Measurements from ENCODE around the gene SEZ6L. TPM values are rescaled to one million over a fixed set of nuclear protein-coding genes. Genes with fewer than 3 reads are reported as not detected.

SEZ6L gene
- total RNA-seq, 4 donors from 2014 or later = 0.23 to 0.83 (median 0.49) TPM

DNA sequence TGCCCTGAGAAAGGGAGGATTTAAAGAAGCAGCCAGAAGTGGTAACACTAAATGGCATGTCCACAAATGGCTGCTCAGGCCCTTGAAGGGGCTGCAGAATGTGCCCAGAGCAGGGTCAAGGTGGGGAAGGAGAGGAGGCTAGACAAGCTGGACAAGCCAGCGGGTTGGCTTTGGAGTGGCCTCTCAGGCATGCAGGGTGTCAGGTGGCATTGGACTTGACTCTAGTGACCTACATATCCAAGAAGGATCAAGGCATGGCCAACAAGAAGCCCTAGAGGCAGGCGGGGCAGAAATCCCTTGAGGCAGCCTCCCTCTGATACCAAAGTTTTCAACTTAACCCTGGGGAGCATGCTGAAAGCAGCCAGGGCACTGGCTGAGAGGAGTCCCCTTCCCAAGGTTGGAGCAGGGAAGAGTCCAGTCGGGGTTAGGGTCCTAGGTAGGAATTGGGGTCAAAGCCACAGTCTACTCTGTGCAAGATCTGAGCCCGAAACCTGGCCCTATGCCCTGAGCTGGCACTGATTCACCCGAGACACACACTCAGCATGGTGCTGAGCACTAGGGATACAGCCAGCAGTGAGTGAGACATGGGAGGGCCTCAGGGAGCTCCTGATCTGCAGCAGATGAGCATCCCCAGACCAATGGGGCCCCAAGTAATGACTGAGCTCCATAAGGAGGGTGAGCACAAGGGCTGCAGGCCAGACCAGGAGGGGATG lies 164.0 kb downstream of the SEZ6L start:
- Histone ChIP-seq H3K27ac (replicated peaks in 1 of 4) (no peak overlapping the region), H3K4me1 (no peaks in the 10 kb centered on the region), H3K4me3 (no peak overlapping the region), H3K27me3 (peaks cover 0 to 41% (median 0%) of the 10 kb centered on the region in 4 donors), H3K9me3 (no peaks in the 10 kb centered on the region), H3K36me3 (no peaks in the 10 kb centered on the region)
- intact Hi-C loops (cut with DNase I) = no loop called here
- DNase-seq (ENCODE audit: extremely low spot score) = no peak
- TF ChIP-seq, protein P1, sequence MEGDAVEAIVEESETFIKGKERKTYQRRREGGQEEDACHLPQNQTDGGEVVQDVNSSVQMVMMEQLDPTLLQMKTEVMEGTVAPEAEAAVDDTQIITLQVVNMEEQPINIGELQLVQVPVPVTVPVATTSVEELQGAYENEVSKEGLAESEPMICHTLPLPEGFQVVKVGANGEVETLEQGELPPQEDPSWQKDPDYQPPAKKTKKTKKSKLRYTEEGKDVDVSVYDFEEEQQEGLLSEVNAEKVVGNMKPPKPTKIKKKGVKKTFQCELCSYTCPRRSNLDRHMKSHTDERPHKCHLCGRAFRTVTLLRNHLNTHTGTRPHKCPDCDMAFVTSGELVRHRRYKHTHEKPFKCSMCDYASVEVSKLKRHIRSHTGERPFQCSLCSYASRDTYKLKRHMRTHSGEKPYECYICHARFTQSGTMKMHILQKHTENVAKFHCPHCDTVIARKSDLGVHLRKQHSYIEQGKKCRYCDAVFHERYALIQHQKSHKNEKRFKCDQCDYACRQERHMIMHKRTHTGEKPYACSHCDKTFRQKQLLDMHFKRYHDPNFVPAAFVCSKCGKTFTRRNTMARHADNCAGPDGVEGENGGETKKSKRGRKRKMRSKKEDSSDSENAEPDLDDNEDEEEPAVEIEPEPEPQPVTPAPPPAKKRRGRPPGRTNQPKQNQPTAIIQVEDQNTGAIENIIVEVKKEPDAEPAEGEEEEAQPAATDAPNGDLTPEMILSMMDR (IDR thresholded peaks at IDR 0.05) = no peak
- TF ChIP-seq EP300 (IDR thresholded peaks at IDR 0.05) (no peak), POLR2AphosphoS5 (IDR thresholded peaks at IDR 0.05) (no peak), POLR2A (IDR thresholded peaks at IDR 0.05; ENCODE audit: low read depth) (no peak)
- WGBS = 87% methylated on average over 5 of the region's 5 CpGs

DNA sequence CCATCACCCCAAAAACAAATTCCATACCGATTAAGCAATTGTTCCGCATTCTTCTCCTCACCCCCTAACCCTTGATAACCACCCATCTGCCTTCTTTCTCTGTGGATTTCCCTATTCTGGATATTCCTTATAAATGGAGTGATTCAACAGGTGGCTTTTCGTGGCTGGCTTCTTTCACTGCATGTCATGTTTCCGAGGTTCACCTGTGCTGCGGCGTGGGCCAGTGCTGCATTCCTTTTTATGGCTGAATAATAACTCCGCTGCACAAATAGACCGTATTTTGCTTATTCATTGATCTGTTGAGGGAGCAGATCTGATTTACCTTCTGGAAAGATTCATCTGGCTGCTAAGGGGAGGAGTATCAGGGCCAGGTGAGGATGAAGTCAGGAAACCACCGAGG lies 165.0 kb downstream of the SEZ6L start:
- no peak for DNase-seq (ENCODE audit: extremely low spot score)
- 74% methylated on average over 9 of the region's 9 CpGs for WGBS
- peaks cover 0 to 44% (median 0%) of the 10 kb centered on the region in 4 donors for H3K27me3 ChIP-seq
- no peaks in the 10 kb centered on the region for H3K36me3 ChIP-seq
- H3K4me3 ChIP-seq = no peak overlapping the region
- intact Hi-C loops (cut with DNase I) = no loop called here
- TF ChIP-seq POLR2AphosphoS5 (IDR thresholded peaks at IDR 0.05) = no peak
- TF ChIP-seq POLR2A (IDR thresholded peaks at IDR 0.05; ENCODE audit: low read depth) = no peak
- TF ChIP-seq, protein P1 (IDR thresholded peaks at IDR 0.05) = no peak
- no peak for TF ChIP-seq EP300 (IDR thresholded peaks at IDR 0.05)
- no peaks in the 10 kb centered on the region for H3K4me1 ChIP-seq
- no peak overlapping the region for H3K27ac ChIP-seq (replicated peaks in 1 of 4)
- no peaks in the 10 kb centered on the region for H3K9me3 ChIP-seq

DNA sequence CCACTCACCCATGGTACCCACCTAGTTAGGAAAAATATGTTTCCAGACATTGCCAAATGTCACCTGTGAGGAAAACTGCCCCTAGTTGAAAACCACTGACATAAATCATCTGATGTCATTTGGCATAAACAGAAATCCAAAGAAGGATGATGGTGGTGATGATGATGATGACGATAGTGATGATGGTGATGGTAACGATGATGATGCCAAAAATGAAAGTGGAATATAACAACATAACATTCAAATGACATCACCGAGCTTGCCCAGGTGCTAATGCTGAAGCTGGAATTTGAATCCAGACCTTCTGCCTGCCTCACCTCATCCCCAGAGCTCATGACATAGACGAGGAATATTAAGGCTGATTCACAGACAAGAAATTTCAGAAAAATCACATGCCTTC lies 167.5 kb downstream of the SEZ6L start:
- peaks cover 0 to 50% (median 0%) of the 10 kb centered on the region in 4 donors for H3K27me3 ChIP-seq
- no peak for DNase-seq (ENCODE audit: extremely low spot score)

DNA sequence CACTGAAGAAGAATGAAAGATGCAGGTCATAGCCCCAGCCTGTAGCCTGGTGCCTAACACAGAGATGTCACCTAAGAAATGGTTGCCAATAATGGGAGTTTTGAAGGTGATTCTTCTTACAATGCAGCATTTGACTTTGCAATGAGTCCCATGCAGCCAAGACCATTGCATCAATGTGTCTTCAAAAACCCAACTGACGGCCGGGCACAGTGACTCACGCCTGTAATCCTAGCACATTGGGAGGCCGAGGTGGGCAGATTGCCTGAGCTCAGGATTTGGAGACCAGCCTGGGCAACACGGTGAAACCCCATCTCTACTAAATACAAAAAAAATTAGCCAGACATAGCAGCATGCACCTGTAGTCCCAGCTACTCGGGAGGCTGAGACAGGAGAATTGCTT lies 170.5 kb downstream of the SEZ6L start:
- H3K27me3 ChIP-seq = peaks cover 0 to 37% (median 0%) of the 10 kb centered on the region in 4 donors
- 73% methylated on average over 6 of the region's 6 CpGs for WGBS
- intact Hi-C loops (cut with DNase I) = no loop called here

More for the DNA sequence above, 167.5 kb downstream of the SEZ6L start:
- TF ChIP-seq EP300 (IDR thresholded peaks at IDR 0.05) (no peak), POLR2A (IDR thresholded peaks at IDR 0.05; ENCODE audit: low read depth) (no peak), POLR2AphosphoS5 (IDR thresholded peaks at IDR 0.05) (no peak)
- TF ChIP-seq, protein P1 (IDR thresholded peaks at IDR 0.05) = no peak
- intact Hi-C loops (cut with DNase I) = no loop called here
- H3K27ac ChIP-seq (replicated peaks in 1 of 4) = no peak overlapping the region
- no peaks in the 10 kb centered on the region for H3K9me3 ChIP-seq
- H3K36me3 ChIP-seq = no peaks in the 10 kb centered on the region
- WGBS = 79% methylated on average over 4 of the region's 4 CpGs
- no peaks in the 10 kb centered on the region for H3K4me1 ChIP-seq
- no peak overlapping the region for H3K4me3 ChIP-seq

More for the DNA sequence above, 170.5 kb downstream of the SEZ6L start:
- H3K9me3 ChIP-seq = no peaks in the 10 kb centered on the region
- H3K36me3 ChIP-seq = no peaks in the 10 kb centered on the region
- H3K27ac ChIP-seq (replicated peaks in 1 of 4) = no peak overlapping the region
- TF ChIP-seq POLR2AphosphoS5 (IDR thresholded peaks at IDR 0.05) = no peak
- no peak for TF ChIP-seq POLR2A (IDR thresholded peaks at IDR 0.05; ENCODE audit: low read depth)
- TF ChIP-seq, protein P1 (IDR thresholded peaks at IDR 0.05) = no peak
- TF ChIP-seq EP300 (IDR thresholded peaks at IDR 0.05) = no peak
- DNase-seq (ENCODE audit: extremely low spot score) = no peak
- no peaks in the 10 kb centered on the region for H3K4me1 ChIP-seq
- H3K4me3 ChIP-seq = no peak overlapping the region
